GM12872 (cell line): ENCODE measurements around the gene ZBED2.

Experiments used
- TF ChIP-seq, protein P1 (sequence below): IDR thresholded peaks from 3 replicates; pipeline ENCODE4 v1.5.1; 2011; ENCODE audit warnings: low read depth, mild to moderate bottlenecking, low read length, moderate library complexity; ENCODE audit not compliant: insufficient read depth

The ZBED2 gene

DNA sequence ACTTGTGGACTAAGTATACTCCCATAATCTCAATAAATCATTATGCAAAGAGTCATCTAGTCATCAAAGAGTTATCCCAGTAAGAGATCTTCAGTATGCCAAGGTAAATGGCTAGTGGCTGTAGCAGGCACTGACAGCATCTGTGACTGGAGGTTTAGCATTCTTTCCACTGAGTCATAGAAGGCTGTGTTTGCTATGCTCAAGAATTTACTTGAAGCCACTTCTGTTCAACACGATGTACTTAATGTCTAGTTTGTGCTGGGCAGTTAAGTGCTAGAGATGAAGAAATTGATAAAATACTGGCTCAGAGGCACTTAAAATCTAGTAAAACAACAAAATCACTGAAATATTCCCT is 13.0 kb downstream of the ZBED2 start:
- TF ChIP-seq, protein P1, sequence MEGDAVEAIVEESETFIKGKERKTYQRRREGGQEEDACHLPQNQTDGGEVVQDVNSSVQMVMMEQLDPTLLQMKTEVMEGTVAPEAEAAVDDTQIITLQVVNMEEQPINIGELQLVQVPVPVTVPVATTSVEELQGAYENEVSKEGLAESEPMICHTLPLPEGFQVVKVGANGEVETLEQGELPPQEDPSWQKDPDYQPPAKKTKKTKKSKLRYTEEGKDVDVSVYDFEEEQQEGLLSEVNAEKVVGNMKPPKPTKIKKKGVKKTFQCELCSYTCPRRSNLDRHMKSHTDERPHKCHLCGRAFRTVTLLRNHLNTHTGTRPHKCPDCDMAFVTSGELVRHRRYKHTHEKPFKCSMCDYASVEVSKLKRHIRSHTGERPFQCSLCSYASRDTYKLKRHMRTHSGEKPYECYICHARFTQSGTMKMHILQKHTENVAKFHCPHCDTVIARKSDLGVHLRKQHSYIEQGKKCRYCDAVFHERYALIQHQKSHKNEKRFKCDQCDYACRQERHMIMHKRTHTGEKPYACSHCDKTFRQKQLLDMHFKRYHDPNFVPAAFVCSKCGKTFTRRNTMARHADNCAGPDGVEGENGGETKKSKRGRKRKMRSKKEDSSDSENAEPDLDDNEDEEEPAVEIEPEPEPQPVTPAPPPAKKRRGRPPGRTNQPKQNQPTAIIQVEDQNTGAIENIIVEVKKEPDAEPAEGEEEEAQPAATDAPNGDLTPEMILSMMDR, result no peak

DNA sequence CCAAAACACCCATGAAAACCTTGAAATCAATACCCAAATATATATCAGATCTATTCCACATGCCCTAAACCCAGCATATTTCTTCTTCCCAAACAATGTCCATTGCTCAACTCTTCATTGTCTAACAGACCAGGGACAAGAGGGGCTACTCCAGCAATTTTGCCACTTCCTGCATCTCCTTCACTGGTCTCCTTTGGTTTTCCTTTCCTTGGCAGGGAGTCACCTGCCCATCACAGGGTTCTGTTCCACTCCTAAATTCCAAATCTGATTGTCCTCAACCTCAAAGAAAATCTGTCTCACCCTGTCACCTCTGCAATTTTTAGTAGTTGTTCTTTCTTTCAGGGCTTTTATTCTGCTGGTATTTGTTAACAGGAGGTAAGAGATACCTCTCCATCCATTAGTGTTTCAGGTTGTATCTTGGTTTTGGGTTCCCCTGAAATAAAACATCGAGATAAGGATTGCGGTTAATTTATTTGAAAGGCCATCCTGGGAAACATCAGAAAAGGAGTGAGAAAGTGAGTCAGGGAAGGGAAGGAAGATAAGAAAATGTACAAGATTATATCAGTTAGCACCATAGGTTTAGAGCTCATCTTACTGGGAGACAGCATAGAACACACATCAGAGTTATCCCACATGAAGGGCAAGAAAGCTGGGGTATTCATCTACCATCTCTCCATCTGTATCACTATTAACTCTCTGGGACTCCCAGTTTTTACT is 13.6 kb downstream of the ZBED2 start:
- TF ChIP-seq, protein P1, result no peak

DNA sequence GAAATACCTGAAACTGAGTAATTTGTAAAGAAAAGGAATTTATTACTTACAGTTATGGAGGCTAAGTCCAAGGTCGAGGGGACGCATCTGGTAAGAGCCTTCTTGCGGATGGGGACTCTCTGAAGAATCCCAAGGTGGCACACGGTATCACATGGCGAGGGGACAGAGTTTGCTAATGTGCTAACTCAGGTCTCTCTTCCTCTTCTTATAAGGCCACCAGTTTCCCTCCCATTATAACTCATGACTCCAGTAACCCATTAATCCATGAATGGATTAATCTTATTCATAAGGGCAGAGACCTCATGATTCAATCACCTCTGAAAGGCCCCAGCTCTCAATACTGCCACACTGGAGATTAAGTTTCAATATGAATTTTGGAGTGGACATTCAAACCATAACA is 15.7 kb downstream of the ZBED2 start:
- TF ChIP-seq, protein P1, result no peak

DNA sequence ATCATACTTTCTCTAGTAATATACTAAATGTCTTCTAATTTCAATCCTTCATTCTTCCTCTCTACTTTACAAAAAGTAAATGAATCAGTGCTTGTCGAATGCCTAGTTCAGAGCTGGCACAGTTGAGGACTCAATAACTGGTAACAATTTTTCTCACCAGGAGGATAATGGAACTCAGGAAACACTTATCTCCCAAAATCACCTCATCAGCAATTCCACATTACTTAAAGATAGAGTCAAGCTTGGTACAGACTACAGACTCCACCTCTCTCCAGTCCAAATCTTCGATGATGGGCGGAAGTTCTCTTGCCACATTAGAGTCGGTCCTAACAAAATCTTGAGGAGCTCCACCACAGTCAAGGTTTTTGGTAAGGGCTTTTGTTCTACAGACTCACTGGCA is 16.3 kb downstream of the ZBED2 start:
- TF ChIP-seq, protein P1, result no peak

DNA sequence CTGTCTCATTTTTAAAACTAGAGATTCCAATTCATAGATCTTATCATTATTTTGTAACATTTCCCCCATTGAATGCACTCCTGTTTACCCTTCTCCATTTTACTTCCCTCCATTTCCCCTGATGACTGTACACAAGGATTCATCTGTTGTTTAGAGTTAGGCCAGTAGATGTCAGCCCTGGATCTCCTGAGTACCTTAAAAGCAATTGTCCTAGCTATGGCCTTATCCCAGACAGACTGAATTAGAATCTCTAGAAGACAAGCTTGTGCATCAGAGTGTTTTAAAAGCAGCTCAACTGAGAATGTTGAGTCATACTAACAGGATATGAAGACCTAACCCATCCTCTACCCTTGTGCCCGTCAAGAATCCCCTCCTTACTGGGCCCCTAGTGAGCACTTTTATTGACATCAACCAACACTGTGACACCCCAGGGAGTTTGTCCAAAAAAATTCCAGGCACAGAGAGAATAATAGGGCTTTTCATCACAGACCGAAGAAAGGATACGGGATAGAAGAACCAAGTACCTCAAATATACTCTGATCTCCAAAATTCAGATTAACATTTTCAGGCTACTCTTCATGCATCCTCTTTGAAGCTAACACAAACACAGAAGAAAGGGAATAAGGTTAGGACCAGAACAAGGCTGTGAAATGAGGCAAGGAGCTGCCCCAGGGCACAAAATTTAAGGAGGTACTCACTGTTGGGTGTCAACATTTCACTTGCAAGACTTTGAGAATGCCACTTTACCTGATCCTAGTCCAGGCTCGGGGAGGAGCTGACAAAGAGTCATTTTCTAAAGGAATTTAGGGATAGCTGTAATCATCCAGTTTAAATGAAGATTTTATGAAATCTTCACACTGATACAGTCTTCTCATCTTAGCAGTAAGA is 17.1 kb downstream of the ZBED2 start:
- TF ChIP-seq, protein P1, result peak; percentile 53; the same call in 2 of the 3 replicates

DNA sequence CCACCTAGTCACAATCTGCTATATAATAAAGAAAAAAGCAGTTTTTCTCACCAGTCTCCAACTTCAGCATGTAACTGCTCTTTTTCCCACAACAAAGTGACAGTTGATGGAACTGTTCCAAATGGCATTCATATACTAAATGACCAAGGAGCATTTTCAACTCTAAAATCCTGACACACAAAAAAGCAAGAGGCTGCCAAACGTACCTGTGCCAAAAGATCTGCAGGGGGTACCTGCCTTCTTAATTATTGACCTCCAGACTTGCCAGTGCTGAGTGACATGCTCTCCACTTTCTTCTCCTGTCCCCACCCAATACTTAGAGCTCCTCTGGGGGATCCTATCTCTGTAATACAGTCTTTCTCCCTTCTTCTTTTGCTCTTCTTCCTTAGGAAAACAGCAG is 18.0 kb downstream of the ZBED2 start:
- TF ChIP-seq, protein P1, result no peak

DNA sequence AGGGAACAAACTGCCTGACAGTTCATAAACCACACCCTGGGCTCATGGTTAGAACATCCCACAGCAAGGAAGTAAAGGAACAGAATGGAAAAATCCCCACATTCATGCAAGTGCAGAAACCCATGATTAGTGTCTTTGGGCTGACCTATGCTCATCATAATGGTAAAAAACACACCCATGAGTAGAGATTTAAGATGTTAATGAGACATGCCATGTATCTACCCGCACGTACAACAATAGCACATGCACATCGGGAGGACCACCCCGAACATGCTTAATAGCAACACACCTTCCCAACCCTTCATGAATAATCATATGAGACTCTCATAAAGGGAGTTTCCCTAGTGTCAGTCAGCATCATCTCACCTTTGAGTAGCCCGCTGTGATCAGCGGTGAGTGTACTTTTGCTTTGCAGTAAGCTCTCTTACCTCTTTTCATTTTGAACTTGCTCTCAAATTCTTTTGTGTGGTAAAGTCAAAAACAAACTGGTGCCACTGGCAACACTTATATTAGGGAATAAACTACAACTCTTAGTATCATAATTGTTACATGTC is 23.2 kb downstream of the ZBED2 start:
- TF ChIP-seq, protein P1, result no peak
